ENCODE results near the gene ZNF789. TPM values are rescaled to one million over a fixed set of nuclear protein-coding genes. Genes with fewer than 3 reads are reported as not detected.

ZNF789 gene
- polyA plus RNA-seq, 1 of the 3 experiments (the other 2 are of a cell fraction) = 27.7 TPM

- no peaks in the 10 kb centered on the region for H3K9me2 ChIP-seq
- TF ChIP-seq GABPA (IDR thresholded peaks at IDR 0.05; ENCODE audit: low read depth) (no peak), MEF2A (IDR thresholded peaks at IDR 0.05; ENCODE audit: borderline replicate concordance, low read depth) (no peak), TEAD4 (IDR thresholded peaks at IDR 0.05; ENCODE audit: borderline replicate concordance, insufficient read depth) (no peak), TCF12 (IDR thresholded peaks at IDR 0.05) (no peak), EP300 (IDR thresholded peaks at IDR 0.05; ENCODE audit: borderline replicate concordance in 1 of 2, low read depth in 1 of 2, low read length in 1 of 2) (no peak), FOSL2 (IDR thresholded peaks at IDR 0.05; ENCODE audit: borderline replicate concordance, low read depth) (no peak), RXRA (IDR thresholded peaks at IDR 0.05; ENCODE audit: borderline replicate concordance, low read depth) (no peak)
- no peaks in the 10 kb centered on the region for H3K4me1 ChIP-seq (ENCODE audit: control insufficient read depth in 1 of 2, insufficient read depth in 2 of 2, low read depth in 1 of 2, low read length in 1 of 2)
- CTCF ChIA-PET = no interaction called here
- no peak overlapping the region for H3K4me3 ChIP-seq (ENCODE audit: low read depth in 2 of 2, low read length in 1 of 2)
- peaks cover 19 to 42% of the 10 kb centered on the region in 2 experiments for H3K36me3 ChIP-seq (replicated peaks in 1 of 2; ENCODE audit: control insufficient read depth in 1 of 2, insufficient read depth in 2 of 2, low read length in 1 of 2)
- no peak overlapping the region for H3K4me2 ChIP-seq
- POLR2A ChIA-PET = no interaction called here
- peaks cover 22% of the 10 kb centered on the region for H3K9me3 ChIP-seq
- H3K27me3 ChIP-seq (ENCODE audit: insufficient read depth) = no peaks in the 10 kb centered on the region
- no peak for DNase-seq
- H3K9ac ChIP-seq = no peak overlapping the region
- no peak overlapping the region for H3K27ac ChIP-seq (ENCODE audit: low read depth in 2 of 2, low read length in 1 of 2)
- 71% methylated on average over 2 of the region's 2 CpGs for WGBS (ENCODE audit: low lambda C conversion rate)
- no peaks in the 10 kb centered on the region for H3F3A ChIP-seq (replicated peaks; ENCODE audit: insufficient read depth)
- H4K20me1 ChIP-seq (ENCODE audit: insufficient read depth) = no peaks in the 10 kb centered on the region
- no peaks in the 10 kb centered on the region for H3K79me2 ChIP-seq (ENCODE audit: insufficient read depth)
- H2AFZ ChIP-seq (ENCODE audit: low read depth) = no peak overlapping the region
Observed at GRCh38 chr7:99535667-99536066, 63.0 kb downstream of the ZNF789 start.

Other genes starting within 250 kb of the ZNF789 start
- gene MYH16, start 200.1 kb upstream of the ZNF789 start, polyA plus RNA-seq (2012; rRNA removed) = 0.19 and 0.41 TPM in 2 replicates
- gene ARPC1A, start 147.0 kb upstream of the ZNF789 start, polyA plus RNA-seq (2012; rRNA removed) = 262 and 306 TPM in 2 replicates
- gene ARPC1B, start 98.2 kb upstream of the ZNF789 start, polyA plus RNA-seq (2012; rRNA removed) = 549 and 836 TPM in 2 replicates
- gene PDAP1, start 64.3 kb upstream of the ZNF789 start, polyA plus RNA-seq (2012; rRNA removed) = 296 and 389 TPM in 2 replicates
- gene BUD31, start 63.9 kb upstream of the ZNF789 start, polyA plus RNA-seq (2012; rRNA removed) = 124 and 162 TPM in 2 replicates
- gene PTCD1, start 34.1 kb upstream of the ZNF789 start, polyA plus RNA-seq (2012; rRNA removed) = 7.4 and 8.2 TPM in 2 replicates
- gene CPSF4, start 33.9 kb upstream of the ZNF789 start, polyA plus RNA-seq (2012; rRNA removed) = 101 and 107 TPM in 2 replicates
- 2,495 and 4,591 TPM in 2 replicates for gene ATP5MF, start 6.7 kb upstream of the ZNF789 start, polyA plus RNA-seq (2012; rRNA removed)
- 19.6 and 19.8 TPM in 2 replicates for gene ZNF394, start 27.4 kb downstream of the ZNF789 start, polyA plus RNA-seq (2012; rRNA removed)
- gene ZKSCAN5, start 31.8 kb downstream of the ZNF789 start, polyA plus RNA-seq (2012; rRNA removed) = 7.5 and 9.1 TPM in 2 replicates
- gene FAM200A, start 79.2 kb downstream of the ZNF789 start, polyA plus RNA-seq (2012; rRNA removed) = 6.2 and 8.2 TPM in 2 replicates
- 113 and 144 TPM in 2 replicates for gene ZNF655, start 85.8 kb downstream of the ZNF789 start, polyA plus RNA-seq (2012; rRNA removed)
- 1.5 and 2.2 TPM in 2 replicates for gene TMEM225B, start 125.4 kb downstream of the ZNF789 start, polyA plus RNA-seq (2012; rRNA removed)
- 14.9 and 18.7 TPM in 2 replicates for gene ZSCAN25, start 144.1 kb downstream of the ZNF789 start, polyA plus RNA-seq (2012; rRNA removed)
- 0.25 and 0.31 TPM in 2 replicates for gene CYP3A5, start 207.1 kb downstream of the ZNF789 start, polyA plus RNA-seq (2012; rRNA removed)